Effector CD4-positive, alpha-beta T cell (primary cell): ENCODE results near the gene OR2V2. TPM values are rescaled to one million over a fixed set of nuclear protein-coding genes. Genes with fewer than 3 reads are reported as not detected.
"Not testable (repeated sequence)": the region's sequence is repeated elsewhere in the genome, so short reads cannot be mapped to it uniquely, and the experiment has no call there.

Experiments used
- DNase-seq: peaks from one replicate; pipeline ENCODE4 v3.0.0-alpha.2; 2020
- total RNA-seq: gene quantifications from one replicate; lab custom pipeline; 2026; lab: John Stamatoyannopoulos, UW

OR2V2 gene
- total RNA-seq, result not detected

- DNase-seq, result not testable (repeated sequence)
Measured at GRCh38 chr5:181146927-181147636, at the start of gene OR2V2. Gene OR2V2, plus strand, starts transcription at chr5:181147586. Its CDS starts 7,357 bp downstream, at chr5:181154943.

- DNase-seq, result not testable (repeated sequence)
Measured at GRCh38 chr5:181097759-181098491, 49.5 kb upstream of the OR2V2 start.

- DNase-seq, result no peak
Measured at GRCh38 chr5:181098762-181099601, 48.4 kb upstream of the OR2V2 start.

- DNase-seq, result no peak
Measured at GRCh38 chr5:181099602-181100086, 47.7 kb upstream of the OR2V2 start.

- DNase-seq, result no peak
Measured at GRCh38 chr5:181100121-181100875, 47.1 kb upstream of the OR2V2 start.

- not testable (repeated sequence) for DNase-seq
Measured at GRCh38 chr5:181101030-181101641, 46.2 kb upstream of the OR2V2 start.

GRCh38 chr5:181101930-181102674, 45.3 kb upstream of the OR2V2 start:
- DNase-seq, result not testable (repeated sequence)

GRCh38 chr5:181104259-181104568, 43.2 kb upstream of the OR2V2 start:
- DNase-seq, result not testable (repeated sequence)

GRCh38 chr5:181104606-181105390, 42.6 kb upstream of the OR2V2 start:
- DNase-seq, result not testable (repeated sequence)

GRCh38 chr5:181105391-181106025, 41.9 kb upstream of the OR2V2 start:
- DNase-seq, result no peak

- no peak for DNase-seq
Measured at GRCh38 chr5:181107699-181108098, 39.7 kb upstream of the OR2V2 start.

- DNase-seq, result no peak
Measured at GRCh38 chr5:181108578-181109165, 38.7 kb upstream of the OR2V2 start.

GRCh38 chr5:181109489-181110013, 37.8 kb upstream of the OR2V2 start:
- DNase-seq, result no peak

- no peak for DNase-seq
Measured at GRCh38 chr5:181111010-181111409, 36.4 kb upstream of the OR2V2 start.

- no peak for DNase-seq
Measured at GRCh38 chr5:181112476-181112875, 34.9 kb upstream of the OR2V2 start.

- DNase-seq, result not testable (repeated sequence)
Measured at GRCh38 chr5:181113572-181113971, 33.8 kb upstream of the OR2V2 start.

- DNase-seq, result no peak
Measured at GRCh38 chr5:181114284-181114843, 33.0 kb upstream of the OR2V2 start.

- DNase-seq, result no peak
Measured at GRCh38 chr5:181114844-181115778, 32.3 kb upstream of the OR2V2 start.
